Hematopoietic multipotent progenitor cell treated with erythropoietin and hydrocortisone succinate and interleukin-3 and kit ligand, for 15 days (in vitro differentiated cells): ENCODE results near the gene PACS2.
A peak's percentile ranks its signal among the peaks of the same experiment; 100 is the strongest.

ENCODE experiments used
- DNase-seq: peaks from one replicate; pipeline ENCODE4 v3.0.0-alpha.2; 2015; ENCODE audit warnings: low spot score

PACS2 gene

DNA sequence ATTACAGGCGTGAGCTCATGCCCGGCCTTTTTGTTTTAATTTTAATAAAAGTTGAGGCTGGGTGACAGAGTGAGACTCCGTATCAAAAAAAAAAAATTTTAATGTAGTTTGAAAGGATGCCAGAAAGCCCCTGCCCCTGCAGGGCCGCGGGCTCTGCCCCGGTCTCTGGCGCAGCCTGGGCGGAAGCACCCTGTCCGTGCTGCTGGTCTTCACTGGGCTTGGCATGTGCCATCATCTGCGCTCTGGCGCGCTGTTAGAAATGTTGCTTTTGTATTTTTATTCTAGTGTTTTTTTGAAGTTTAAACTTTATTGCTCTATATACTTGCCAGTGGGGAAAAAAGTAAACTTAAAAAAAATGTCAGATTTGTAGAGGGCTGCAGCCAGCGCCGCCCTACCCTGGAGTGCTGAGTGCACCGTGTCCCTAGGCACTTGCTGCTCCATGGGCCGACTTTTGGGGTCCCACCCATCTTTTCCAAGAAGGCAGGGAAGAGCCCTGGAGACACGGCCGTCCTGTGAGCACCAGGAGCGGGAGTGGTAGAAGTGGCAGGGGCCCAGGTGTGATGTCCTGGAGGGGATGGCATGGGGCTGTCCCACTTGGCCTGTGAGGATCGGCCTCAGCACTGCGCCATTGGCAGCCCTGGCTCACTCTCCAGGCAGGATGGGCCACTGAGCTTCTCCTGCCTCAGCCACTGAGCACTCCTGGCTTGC, 109.1 kb downstream of the PACS2 start:
- DNase-seq: no peak

DNA sequence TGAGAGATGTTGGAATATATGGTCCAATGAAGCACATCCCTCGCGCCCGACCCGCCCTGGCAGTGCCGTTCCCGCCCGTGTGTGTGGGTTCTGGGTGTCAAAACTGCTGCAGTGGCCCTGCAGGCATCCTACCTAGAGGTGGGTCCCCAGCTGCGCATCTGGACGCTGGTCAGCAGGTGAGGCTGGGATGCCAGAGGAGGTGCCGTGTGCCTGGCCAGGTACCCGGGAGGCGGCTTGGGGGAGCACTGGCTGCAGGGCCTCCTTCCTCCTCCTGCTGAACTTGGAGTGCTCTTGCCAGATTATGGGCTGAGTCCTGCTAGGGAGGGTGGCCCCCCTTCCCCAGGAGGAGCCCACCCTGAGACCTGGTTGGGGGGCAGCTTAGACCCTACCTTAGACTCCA, 110.3 kb downstream of the PACS2 start:
- DNase-seq: no peak

GRCh38 chr14:105425823-105426247, 111.3 kb downstream of the PACS2 start:
- no peak for DNase-seq

DNA sequence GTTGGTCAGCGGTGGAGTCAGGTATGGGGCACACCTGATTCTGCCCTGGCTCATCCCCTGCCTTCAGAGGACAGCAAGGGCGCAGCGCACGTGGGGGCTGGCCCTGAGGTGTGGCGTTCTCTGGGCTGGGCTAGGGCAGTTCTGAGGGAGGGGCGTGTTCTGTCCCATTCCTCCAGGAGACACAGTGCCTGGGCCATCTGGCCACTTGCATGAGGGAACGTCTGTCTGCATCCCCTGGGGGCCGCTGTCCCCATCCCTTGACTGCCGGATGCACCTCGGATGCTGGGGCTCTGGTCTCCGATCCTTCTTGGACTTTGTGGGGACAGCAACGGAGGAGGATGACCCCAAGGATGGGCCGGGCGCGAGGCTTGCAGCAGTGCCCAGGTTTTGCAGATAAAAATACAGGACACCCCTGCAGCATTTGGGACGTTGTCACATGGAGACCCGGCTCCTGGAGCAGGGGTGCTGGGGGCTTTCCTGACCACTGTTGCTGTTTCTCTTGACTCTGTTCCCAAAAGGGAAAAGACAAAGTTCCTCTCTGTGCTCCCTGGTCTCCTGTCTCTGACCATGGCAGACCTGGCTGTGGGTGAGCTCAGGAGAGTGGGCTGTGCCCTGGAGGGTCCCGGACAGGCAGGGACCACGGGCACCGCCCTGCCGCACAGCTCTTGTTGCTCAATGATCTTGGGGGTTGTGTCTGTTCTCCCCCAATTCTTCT, 112.0 kb downstream of the PACS2 start:
- DNase-seq: no peak

DNA sequence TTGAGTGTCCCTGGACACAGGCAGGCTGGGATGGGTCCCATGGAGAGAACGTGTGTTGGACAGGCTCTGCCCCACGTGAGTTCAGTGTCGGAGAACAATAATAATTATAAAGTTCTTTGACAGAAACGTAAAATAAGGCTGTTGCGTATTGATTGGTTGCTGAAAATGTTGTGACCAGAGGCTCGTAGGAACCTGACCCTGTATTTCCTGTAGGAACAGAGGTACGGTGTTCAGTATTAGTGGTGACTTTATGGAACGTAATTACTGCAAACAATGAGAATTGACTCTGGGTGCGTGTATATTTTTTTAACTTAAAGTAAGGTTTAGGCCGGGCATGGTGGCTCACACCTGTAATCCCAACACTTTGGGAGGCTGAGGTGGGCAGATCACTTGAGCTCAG, 112.9 kb downstream of the PACS2 start:
- no peak for DNase-seq

GRCh38 chr14:105427936-105428485, 113.5 kb downstream of the PACS2 start:
- no peak for DNase-seq

DNA sequence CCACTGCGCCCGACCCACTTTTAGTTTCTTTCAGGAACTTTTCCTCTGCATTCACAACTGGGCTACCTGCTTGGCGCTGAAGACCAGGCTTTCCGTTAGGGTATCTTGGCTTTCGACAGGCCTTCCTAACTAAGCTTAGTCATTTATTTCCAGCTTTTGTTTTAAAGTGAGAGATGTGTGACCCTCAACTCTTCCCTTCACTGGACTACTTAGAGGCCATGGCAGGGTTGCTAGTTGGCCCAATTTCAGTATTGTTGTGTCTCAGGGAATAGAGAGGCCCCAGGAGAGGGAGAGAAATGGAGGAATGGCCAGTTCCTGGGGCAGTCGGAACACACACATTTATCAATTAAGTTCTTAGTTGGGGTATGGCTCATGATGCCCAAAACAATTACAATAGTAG, 115.5 kb downstream of the PACS2 start:
- DNase-seq: no peak

DNA sequence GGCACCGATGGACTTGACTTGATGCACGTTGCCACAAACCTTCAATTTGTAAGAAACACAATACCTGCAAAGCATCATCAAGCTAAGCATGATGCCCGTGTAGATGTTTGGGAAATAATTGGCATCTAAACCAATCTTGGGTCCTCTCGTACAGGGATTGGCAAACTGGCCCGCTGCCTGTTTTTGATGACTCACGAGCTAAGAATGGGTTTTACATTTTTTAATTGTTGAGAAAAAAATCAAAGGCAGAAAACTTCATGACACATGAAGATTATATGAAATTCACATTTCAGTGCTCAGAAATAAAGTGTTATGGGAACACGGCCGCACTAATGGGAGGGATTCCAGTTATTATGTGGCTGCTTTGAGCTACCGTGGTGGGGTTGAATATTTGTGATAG, 116.0 kb downstream of the PACS2 start:
- DNase-seq: no peak

- DNase-seq: no peak
Observed at GRCh38 chr14:105431256-105431655, 116.7 kb downstream of the PACS2 start.

DNA sequence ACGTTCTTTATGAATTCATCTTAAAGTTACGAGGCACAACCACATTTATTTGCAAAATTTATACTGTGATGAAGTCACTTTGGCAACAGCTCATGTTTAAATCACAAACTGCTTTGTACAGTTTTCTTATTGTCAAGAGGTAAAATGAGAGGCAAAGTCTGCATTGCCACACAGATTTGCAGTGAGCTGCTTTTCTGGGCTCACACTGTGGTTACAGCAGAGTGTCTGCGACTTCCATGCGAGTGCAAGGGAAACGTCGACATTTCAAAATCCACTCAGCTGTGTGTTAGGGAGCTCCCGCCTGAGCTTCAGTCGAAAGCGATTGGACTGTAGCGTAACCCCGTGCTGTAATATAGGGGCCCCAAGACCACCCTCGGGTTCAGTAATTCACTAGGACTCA, 118.1 kb downstream of the PACS2 start:
- no peak for DNase-seq

- DNase-seq: no peak
Observed at GRCh38 chr14:105433161-105433605, 118.6 kb downstream of the PACS2 start.

DNA sequence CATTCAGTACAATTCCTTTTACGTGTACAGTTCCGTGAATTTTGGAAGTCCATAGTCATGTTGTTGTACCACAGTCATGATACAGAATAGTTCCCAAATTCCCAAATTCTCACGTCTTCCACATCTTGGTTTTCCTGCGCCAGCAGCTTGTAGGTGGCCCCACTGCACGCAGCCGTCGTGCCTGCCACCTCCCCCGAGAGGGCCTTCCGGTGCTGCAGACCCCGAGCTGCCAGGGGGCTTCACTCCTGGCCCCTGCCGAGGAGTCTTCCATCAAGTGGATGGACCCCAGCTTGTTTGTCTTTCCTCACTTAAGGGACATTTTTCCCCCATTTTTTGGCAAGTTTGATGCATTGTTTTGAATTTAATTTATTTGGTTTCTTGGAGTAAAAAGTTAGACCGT, 121.9 kb downstream of the PACS2 start:
- no peak for DNase-seq

DNA sequence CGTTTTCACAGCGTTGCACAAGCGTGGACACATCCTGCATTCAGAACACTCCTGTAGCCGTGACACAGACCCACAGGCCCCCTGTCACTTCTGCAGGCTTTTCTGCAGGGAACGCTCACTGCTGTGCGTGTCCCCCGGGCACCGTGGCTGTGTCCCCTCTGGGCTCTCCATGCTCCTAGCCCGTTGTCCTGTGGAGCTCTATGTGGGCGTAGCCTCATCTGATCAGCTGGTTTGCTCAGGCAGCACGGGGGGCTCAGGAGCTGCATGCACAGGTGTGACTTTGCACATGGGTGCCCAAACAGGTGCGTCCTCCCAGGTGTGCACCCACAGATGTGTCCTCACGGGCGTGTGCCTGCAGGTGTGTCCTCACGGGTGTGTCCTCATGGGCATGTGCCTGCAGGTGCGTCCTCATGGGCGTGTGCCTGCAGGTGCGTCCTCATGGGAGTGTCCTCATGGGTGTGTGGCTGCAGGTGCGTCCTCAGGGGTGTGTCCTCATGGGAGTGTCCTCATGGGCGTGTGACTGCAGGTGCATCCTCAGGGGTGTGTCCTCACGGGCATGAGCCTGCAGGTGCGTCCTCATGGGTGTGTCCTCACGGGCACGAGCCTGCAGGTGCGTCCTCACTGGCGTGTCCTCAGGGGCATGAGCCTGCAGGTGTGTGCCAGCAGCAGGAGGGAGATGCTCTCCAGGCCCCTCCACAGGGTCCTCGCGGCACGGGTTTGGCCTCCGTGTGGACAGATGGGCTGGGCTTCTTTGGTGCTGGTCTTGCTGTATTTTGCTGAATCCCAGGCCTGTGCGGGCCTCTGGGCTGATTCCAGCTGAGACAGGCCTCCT, 122.6 kb downstream of the PACS2 start:
- no peak for DNase-seq

DNA sequence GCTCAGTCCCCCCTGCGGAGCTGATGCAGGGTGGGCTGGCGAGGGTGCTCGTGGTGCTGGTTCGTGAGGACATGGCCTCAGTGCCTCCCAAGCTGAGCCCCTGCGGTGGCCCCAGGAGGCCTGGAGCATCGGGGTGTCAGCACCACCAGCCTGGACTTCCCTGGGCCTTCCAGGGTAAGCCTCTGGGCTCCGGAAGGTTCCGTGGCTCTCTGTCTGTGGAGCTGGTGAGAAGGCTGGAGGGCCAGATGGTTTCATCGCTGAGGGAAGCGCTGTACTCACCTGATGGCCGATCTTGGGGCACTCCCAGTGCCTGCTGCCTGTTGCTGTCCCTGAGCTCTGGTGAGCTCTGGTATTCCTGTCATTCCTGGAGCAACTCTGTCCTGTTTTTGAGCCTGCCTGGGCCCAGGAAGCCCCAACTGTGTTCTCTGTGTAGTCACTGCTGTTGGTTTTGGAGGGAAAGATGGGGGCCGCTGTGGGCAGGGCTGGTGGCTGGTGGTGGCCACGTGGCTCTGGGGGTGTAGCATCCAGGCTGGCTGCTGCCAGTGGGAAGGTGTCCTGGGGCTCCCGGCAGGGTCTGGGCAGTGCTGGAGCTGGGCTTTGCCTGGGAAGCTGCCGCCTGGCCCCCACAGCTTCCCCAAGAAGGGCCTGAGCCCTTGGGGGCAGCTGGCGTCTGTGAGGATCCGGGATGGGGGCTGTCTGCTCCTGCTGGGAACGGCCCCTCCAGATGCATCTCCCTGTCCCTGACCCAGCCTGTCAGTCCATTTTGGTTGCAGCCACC, 123.4 kb downstream of the PACS2 start:
- no peak for DNase-seq

GRCh38 chr14:105439179-105439578, 124.6 kb downstream of the PACS2 start:
- no peak for DNase-seq

DNA sequence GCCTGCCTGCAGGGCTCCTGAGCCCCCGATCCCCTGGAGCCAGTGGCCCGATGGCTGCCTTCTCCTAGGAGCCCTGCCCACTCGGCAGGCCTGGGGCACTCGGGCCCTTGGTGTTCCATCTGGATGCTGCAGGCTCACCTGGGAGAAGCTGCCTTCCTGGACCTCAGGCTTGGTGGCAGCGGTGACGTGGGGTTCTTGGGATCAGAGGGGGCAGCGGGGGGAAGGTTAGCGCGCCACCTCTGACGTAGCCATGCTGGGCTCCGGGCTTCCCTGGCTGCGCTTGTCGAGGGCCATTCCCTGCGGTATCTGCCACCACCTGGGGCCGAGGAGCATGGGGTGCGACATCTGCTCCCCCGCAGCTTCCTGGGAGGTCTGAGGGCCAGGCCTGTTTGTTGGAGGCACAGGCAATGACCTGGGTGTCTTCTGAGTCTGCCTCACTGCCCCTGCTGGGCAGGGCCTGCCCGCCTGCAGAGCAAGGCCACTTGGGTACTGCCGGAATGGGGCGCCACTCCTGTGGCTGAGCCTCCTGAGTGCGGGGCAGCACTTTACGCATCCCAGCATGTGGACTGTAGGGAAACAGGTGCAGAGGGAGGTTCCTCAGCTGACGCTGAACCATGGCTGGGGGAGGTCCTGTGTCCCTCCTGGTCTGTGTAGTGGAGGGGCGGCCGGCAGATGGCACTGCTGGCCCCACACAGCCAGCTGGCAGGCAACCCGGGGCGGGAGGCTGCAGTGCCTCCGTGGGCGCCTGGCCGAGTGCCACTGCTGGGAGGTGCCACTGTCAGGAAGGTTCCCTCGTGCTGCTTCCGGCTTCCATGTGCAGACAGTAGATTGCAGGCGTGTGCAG, 125.4 kb downstream of the PACS2 start:
- DNase-seq: peak; percentile 71

GRCh38 chr14:105440554-105440900, 126.0 kb downstream of the PACS2 start:
- DNase-seq: no peak

DNA sequence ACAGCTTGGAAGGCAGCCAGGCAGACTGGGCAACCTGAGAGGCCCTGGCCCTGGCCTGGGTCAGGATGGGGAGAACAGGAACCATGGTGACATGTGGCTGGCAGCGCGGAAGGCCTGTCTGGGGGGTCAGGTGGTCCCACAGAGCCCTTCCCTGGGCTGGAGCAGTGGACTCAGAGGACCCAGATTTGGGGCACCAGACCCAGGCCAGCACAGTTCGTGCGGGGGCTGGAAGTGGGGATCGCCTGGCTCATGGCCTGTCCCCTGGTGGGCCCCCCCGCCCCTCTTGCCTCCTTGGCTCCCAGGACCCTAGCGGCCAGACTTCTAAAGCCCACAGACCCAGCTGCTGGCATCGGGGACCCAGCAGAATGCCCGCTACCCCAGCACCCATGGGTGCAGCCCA, 126.4 kb downstream of the PACS2 start:
- DNase-seq: no peak

GRCh38 chr14:105442125-105442524, 127.6 kb downstream of the PACS2 start:
- no peak for DNase-seq

DNA sequence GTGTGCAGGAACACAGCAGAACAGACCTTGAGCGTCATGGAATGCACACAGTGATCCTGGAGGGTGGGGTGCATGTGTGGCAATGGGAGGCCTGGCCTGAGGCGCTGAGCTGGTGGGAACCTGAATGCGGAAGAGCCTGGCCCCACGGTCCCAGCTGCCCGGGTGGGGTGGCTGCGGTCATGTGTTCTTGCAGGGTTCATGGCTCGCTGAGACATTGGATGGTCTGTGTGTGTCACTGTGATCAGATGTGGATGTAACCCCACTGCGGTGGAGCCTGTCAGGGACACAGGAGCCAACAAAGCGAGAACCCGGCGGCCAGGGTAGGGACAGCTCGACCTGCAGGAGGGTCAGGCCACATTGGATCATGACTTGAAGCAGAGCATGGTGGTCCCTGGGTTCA, 128.3 kb downstream of the PACS2 start:
- DNase-seq: no peak

GRCh38 chr14:105444859-105445258, 130.3 kb downstream of the PACS2 start:
- no peak for DNase-seq
